NCI-H1092 (cell line): ENCODE measurements around the gene TXNDC9.
"Not testable (repeated sequence)": the region's sequence is repeated elsewhere in the genome, so short reads cannot be mapped to it uniquely, and the experiment has no call there.

Experiments
- DNase-seq: peaks from one replicate; lab custom pipeline; 2025; lab: John Stamatoyannopoulos, UW

Gene TXNDC9

GRCh38 chr2:99325384-99325783 is 10.7 kb downstream of the TXNDC9 start:
- no peak for DNase-seq

GRCh38 chr2:99317873-99318200 is 18.3 kb downstream of the TXNDC9 start:
- not testable (repeated sequence) for DNase-seq

- DNase-seq: no peak
Measured at GRCh38 chr2:99317161-99317872, 18.8 kb downstream of the TXNDC9 start.

GRCh38 chr2:99301097-99301496 is 35.0 kb downstream of the TXNDC9 start, which contains the start of gene LYG1:
Gene LYG1, minus strand, starts transcription at chr2:99301197. Its CDS starts 5,527 bp downstream, at chr2:99295670.
- DNase-seq: not testable (repeated sequence)

GRCh38 chr2:99299580-99299979 is 36.6 kb downstream of the TXNDC9 start:
- DNase-seq: no peak

DNA sequence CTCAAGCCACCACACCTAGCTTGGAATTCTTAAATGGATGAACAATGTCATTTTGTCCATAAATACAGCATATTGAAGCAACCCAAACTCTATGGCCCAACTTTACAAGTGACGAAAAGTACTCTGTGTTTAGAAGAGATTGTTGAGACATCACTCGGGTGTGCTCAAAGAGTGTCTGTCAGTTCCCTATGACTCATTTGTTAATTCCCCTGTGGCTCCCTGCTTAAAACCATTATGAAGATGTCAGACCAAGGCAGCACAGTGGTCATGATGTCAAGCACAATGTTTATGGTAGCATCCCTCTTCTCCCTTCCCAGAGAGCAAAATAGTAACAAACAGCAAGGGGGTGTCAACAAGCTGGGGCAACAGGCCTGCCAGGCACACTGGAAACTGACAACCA is 38.1 kb downstream of the TXNDC9 start:
- DNase-seq: no peak

DNA sequence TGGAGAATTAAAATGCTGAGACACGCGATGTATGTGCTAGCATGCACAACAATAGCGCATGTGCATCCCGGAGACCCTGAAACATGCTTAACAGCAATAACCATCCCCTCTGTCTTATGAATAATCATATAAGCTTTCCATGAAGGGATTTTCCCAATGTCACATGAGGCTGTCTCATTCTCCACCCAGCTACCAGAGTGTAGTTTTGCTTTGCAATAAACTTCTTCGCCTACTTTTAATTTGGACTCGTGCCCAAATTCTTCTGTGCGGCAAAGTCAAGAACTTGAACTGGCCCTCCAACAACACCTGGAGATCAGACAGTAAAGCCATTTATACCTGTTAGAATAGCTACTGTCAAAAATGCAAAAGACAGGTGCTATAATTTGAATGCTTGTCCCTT is 50.6 kb downstream of the TXNDC9 start:
- DNase-seq: no peak

DNA sequence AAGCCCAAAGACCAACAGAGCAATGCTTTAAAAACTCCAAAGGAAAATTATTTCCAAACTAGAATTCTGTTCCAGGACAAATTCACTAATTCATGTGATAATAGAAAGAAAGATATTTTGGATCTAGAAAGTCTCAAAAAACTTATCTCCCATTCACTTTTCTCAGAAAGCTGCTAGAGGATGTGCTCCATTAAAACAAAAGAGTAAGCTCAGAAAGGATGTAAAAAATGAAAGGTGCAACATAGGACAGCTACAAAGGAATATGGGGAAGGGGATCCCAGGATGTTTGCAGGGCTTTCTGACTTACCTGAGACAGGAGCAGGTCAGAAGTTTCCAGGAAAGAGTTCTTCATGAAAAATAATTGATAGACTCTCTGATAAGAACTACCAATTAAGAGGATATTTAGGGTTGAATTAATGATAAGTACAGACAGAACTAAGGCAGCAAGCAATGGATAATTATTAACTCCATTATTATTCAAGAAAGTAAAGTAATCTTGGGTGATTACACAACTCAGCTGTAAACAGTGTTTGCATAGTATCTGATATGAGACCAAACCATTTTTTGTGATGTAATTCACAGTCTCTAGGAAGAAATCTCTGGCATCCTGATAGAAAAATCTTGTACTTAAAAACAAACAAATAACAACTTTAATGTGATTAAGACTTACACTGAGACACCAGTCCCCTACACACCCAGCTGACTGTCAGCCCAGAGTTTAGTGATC is 56.0 kb downstream of the TXNDC9 start:
- no peak for DNase-seq

DNA sequence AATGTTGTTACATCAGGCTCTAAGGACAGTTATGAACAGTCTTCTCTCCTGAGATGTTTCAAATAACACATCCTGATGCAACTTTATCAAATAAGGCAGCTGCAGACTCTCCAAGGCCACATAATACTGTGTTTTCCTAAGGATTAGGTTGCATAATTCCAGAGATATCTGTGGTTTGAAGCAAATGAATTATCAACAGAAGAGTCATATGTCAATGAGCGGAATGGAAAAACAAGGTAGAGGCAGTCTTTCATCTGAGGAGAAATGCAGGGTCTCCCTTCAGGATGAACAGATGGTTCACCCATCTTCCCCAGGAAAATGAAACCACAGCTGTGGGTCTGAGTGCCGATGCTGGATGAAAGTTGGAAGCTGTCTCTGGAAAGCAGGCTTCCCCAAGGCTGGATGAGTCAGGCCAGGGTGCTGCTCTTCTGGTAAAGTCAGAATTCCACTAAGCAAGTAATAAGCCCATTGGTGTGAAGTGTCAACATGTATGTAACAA is 57.3 kb downstream of the TXNDC9 start:
- no peak for DNase-seq

- DNase-seq: not testable (repeated sequence)
Measured at GRCh38 chr2:99278195-99278765, 57.9 kb downstream of the TXNDC9 start.

DNA sequence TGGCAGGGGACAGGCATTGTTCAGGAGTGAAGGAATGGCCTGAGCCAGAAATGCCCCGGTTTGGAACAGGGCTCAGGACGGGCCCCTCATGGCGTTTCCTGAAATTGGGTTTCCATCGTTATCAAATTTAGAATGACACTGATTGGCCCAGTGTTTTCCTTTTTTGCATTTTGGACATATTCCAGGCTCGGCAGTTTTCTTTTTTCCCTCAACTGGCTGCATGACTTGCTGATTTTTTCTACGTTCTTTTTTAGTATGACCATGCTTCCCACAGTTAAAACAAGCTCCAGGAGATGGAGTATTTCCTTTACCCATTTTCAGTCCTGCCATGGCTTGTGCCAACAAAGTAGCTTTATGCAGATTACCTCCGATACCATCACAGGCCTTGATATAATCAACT is 60.3 kb downstream of the TXNDC9 start:
- DNase-seq: no peak
